Measurements from ENCODE around the gene ZNF230.

DNA sequence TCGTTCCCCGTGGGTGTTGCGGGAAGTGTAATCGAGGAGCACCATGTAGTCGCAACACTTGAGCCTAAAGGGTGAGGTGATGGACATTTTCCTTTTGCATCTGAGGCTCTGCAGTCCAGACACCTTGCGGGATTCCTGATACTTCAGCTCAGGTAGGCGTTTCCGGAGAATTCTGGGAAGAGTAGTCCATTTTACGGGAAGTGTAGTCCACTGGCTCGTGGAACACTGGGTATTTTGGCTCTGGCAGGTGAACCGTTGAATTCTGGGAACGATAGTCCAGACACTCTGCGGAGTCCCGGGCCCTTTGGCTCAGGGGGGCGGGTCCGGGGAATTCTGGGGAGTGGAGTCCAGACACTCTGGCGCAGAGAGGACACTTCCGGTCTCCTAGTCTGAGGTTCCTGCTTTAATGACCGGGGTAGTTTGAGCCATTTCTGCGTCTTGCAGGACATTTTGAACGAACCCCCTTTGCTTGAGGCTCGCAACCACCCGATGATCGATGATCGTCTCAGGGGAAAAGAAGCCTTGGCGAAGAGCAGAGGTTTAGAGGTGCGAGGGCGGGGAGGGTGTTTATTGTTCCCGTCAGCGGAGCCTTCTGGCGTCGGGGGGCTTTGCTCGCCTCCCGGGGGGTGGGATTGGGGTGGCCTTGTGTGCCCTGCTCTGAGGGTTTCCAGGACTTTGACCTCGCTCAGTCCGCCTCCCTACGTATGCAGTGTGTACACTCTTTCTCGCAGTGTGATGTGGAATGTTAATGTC, 49.1 kb downstream of the ZNF230 start, which contains the start of gene ZNF223:
- TF ChIP-seq BCL11A (IDR thresholded peaks at IDR 0.05; ENCODE audit: low read depth in 2 of 2, low read length in 2 of 2) (no peak), POLR2A (IDR thresholded peaks at IDR 0.05; ENCODE audit: control extremely low read depth in 1 of 2, low read depth in 2 of 2, low read length in 2 of 2) (peak in 1 of 2 experiments; percentile 60; a peak in 1 of 3 replicates)

All from H1 (cell line).